Parathyroid adenoma (tissue), 2 donors: ENCODE data around the gene KCNG1.

Experiments
- H2AFZ ChIP-seq: fragments of 300-600 bp; sonication (generic); one replicate; pipeline ENCODE4 v1.7.0; 2017; ENCODE audit warnings: antibody characterized with exemption, mild to moderate bottlenecking
- H3K27ac ChIP-seq: fragments of 300-600 bp; sonication (generic); one replicate; pipeline ENCODE4 v1.7.0; 2017
- H3K27me3 ChIP-seq: fragments of 300-600 bp; sonication (generic); one replicate; pipeline ENCODE4 v1.7.0; 2017; ENCODE audit warnings: low read length; ENCODE audit not compliant: control insufficient read depth, insufficient read depth
- H3K36me3 ChIP-seq: fragments of 300-600 bp; sonication (generic); one replicate; pipeline ENCODE4 v1.7.0; 2017; ENCODE audit warnings: low read length; ENCODE audit not compliant: control insufficient read depth, insufficient read depth
- H3K4me1 ChIP-seq: fragments of 300-600 bp; sonication (generic); one replicate; pipeline ENCODE4 v1.7.0; 2017; ENCODE audit warnings: control low read depth
- H3K4me2 ChIP-seq: fragments of 300-600 bp; sonication (generic); one replicate; pipeline ENCODE4 v1.7.0; 2017; ENCODE audit warnings: low read length
- H3K4me3 ChIP-seq: fragments of 300-600 bp; sonication (generic); one replicate; pipeline ENCODE4 v1.7.0; 2017; ENCODE audit warnings: low read depth, low read length
- H3K79me2 ChIP-seq: fragments of 300-600 bp; sonication (generic); one replicate; pipeline ENCODE4 v1.7.0; 2017; ENCODE audit warnings: control low read depth
- H3K9ac ChIP-seq: fragments of 300-600 bp; sonication (generic); one replicate; pipeline ENCODE4 v1.7.0; 2017; ENCODE audit warnings: mild to moderate bottlenecking
- H3K9me3 ChIP-seq: fragments of 300-600 bp; sonication (generic); one replicate; pipeline ENCODE4 v1.7.0; 2017; ENCODE audit warnings: low read length; ENCODE audit not compliant: control insufficient read depth
- CTCF ChIP-seq: fragments of 300-600 bp; sonication (generic); IDR thresholded peaks from one replicate; pipeline ENCODE4 v1.7.0; 2017; ENCODE audit warnings: antibody characterized with exemption, mild to moderate bottlenecking
- donor health status: primary hyperparathyroidism.

Gene KCNG1

DNA sequence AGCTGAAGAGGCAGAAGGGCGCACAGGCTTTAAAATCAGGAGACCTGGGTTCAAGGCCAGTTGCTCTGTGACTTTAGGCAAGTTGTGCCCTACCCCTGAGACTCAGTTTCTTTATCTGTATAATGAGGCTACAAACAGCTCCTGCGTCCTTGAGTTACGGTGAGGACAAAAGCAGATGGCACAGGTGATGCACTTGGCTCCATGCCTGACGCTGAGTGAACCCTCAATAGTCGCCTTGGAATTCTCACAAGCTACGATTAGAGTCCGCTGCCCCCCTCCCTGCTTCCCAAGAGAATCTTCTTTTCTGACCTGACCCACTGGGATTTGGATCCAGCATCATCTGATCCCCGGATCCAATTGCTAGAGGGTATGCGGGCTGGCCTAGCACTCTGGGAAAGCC, 6.4 kb downstream of the KCNG1 start:
- TF ChIP-seq CTCF = no peak
- Histone ChIP-seq H3K4me2 (no peak overlapping the region), H3K9ac (no peak overlapping the region), H3K9me3 (no peaks in the 10 kb centered on the region), H3K36me3 (no peaks in the 10 kb centered on the region), H2AFZ (no peak overlapping the region), H3K27me3 (no peaks in the 10 kb centered on the region), H3K4me1 (no peaks in the 10 kb centered on the region), H3K79me2 (no peaks in the 10 kb centered on the region), H3K27ac (no peak overlapping the region), H3K4me3 (no peak overlapping the region)

GRCh38 chr20:51014797-51015722, 7.8 kb downstream of the KCNG1 start:
- Histone ChIP-seq H2AFZ (no peak overlapping the region), H3K4me2 (no peak overlapping the region), H3K79me2 (no peaks in the 10 kb centered on the region), H3K4me3 (no peak overlapping the region), H3K9ac (no peak overlapping the region), H3K36me3 (no peaks in the 10 kb centered on the region), H3K9me3 (no peaks in the 10 kb centered on the region), H3K27ac (no peak overlapping the region), H3K27me3 (no peaks in the 10 kb centered on the region), H3K4me1 (no peaks in the 10 kb centered on the region)
- TF ChIP-seq CTCF = peak; percentile 43

DNA sequence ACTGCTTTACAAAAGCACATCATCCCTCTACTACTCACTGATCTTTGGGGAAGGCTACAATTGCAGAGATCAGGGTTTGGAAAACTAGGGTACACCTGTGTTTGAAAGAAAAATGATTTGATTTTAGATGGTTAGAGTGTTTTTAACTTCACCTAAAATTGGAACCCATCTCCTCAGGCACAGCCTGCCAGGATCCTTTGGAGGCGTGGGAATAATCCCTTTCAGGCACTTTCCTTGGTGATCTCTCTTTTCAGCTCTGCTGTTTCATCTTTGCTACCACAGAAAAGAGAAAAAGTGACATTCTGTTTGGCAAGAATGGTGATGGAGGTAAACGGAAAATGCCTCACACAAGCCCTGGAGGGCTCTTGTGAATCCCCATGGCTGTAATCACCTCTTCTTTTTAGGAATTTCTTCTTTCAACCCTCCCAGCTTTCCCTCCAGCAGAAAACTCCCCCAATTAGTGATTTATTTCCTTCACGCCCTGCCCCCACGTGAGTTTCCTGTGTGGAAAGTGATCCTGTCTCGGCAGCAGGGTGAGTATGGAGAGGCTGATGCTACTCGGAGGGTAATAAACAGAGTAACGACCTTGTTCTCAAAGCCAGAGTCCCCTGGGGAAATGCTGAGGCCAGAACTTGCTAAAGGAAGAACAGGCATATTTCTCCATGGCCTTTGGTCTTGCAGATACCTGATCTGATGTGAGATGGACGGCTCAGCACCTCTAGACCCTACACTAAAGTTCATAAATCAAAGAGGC, 9.2 kb downstream of the KCNG1 start:
- no peaks in the 10 kb centered on the region for H3K36me3 ChIP-seq
- no peak overlapping the region for H3K9ac ChIP-seq
- H3K4me3 ChIP-seq = no peak overlapping the region
- H3K4me2 ChIP-seq = no peak overlapping the region
- H3K4me1 ChIP-seq = no peaks in the 10 kb centered on the region
- H3K27ac ChIP-seq = no peak overlapping the region
- no peak for TF ChIP-seq CTCF
- no peaks in the 10 kb centered on the region for H3K9me3 ChIP-seq
- H2AFZ ChIP-seq = no peak overlapping the region
- H3K79me2 ChIP-seq = no peaks in the 10 kb centered on the region
- no peaks in the 10 kb centered on the region for H3K27me3 ChIP-seq

DNA sequence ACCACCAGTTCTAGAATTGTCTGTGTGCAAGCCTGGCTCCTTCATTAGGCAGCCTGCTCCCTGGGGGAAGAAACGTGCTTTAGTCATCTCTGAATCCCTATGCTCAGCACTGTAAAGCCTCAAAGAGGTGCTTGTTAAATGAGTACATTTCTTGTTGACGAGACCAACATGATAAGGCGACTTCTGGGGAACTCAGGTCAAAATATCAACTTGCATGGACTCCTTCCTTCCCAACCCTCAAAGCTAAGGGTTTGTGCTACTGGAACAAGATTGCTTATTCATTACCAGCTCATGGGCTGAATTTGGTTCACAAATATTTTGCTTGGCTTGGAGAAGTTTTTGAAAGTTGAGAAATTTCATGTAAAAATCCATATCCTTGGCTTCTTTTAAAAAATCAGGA, 10.6 kb downstream of the KCNG1 start:
- Histone ChIP-seq H3K9me3 (no peaks in the 10 kb centered on the region), H3K27me3 (no peaks in the 10 kb centered on the region), H3K79me2 (no peaks in the 10 kb centered on the region), H3K4me3 (no peak overlapping the region), H3K4me1 (no peaks in the 10 kb centered on the region), H2AFZ (no peak overlapping the region), H3K36me3 (no peaks in the 10 kb centered on the region), H3K4me2 (no peak overlapping the region), H3K27ac (no peak overlapping the region), H3K9ac (no peak overlapping the region)
- no peak for TF ChIP-seq CTCF
